H9 (cell line): ENCODE measurements around the gene LEKR1. TPM values are rescaled to one million over a fixed set of nuclear protein-coding genes. Genes with fewer than 3 reads are reported as not detected.

ENCODE experiments used
- DNase-seq: peaks from one replicate; pipeline ENCODE4 v3.0.0-alpha.2; 2017
- H2AFZ ChIP-seq: one replicate; pipeline ENCODE4 v1.6.1; 2013; ENCODE audit warnings: mild to moderate bottlenecking, low read length, control low read depth, moderate library complexity
- H2AK5ac ChIP-seq: 2 replicates; pipeline ENCODE4 v1.6.1; 2013; ENCODE audit warnings: low read length, control low read depth, mixed read lengths; ENCODE audit not compliant: insufficient read length
- H2BK120ac ChIP-seq: one replicate; pipeline ENCODE4 v1.6.1; 2013; ENCODE audit warnings: low read depth, mild to moderate bottlenecking, low read length, control low read depth, inconsistent platforms; ENCODE audit not compliant: poor library complexity, severe bottlenecking
- H2BK12ac ChIP-seq: 2 replicates; pipeline ENCODE4 v1.6.1; 2013; ENCODE audit warnings: low read length, control low read depth, mixed read lengths, low read depth; ENCODE audit not compliant: insufficient read length
- H2BK15ac ChIP-seq: 2 replicates; pipeline ENCODE4 v1.6.1; 2013; ENCODE audit warnings: low read depth, low read length, control low read depth
- H2BK20ac ChIP-seq: one replicate; pipeline ENCODE4 v1.6.1; 2013; ENCODE audit warnings: low read depth, mild to moderate bottlenecking, low read length, control low read depth, inconsistent platforms; ENCODE audit not compliant: poor library complexity, severe bottlenecking
- H2BK5ac ChIP-seq: 2 replicates; pipeline ENCODE4 v1.6.1; 2013; ENCODE audit warnings: low read length, control low read depth, mixed read lengths; ENCODE audit not compliant: insufficient read length
- H3K14ac ChIP-seq: 2 replicates; pipeline ENCODE4 v1.6.1; 2013; ENCODE audit warnings: low read length, control low read depth; ENCODE audit not compliant: insufficient read depth
- H3K18ac ChIP-seq: 2 replicates; pipeline ENCODE4 v1.6.1; 2013; ENCODE audit warnings: low read depth, mild to moderate bottlenecking, mixed read lengths, low read length, control low read depth; ENCODE audit not compliant: insufficient read length
- H3K23ac ChIP-seq: 2 replicates; pipeline ENCODE4 v1.6.1; 2013; ENCODE audit warnings: low read length, control low read depth, mixed read lengths, low read depth; ENCODE audit not compliant: insufficient read length
- H3K23me2 ChIP-seq: 2 replicates; pipeline ENCODE4 v1.6.1; 2013; ENCODE audit warnings: low read depth, mild to moderate bottlenecking, mixed read lengths, low read length, control low read depth; ENCODE audit not compliant: insufficient read length, poor library complexity, severe bottlenecking
- H3K27ac ChIP-seq: 2 replicates; pipeline ENCODE4 v1.5.1; 2013; ENCODE audit warnings: low read length, control low read depth, mixed read lengths, low read depth; ENCODE audit not compliant: insufficient read length
- H3K27me3 ChIP-seq: 2 replicates; pipeline ENCODE4 v1.6.1; 2013; ENCODE audit warnings: low read length, control low read depth, inconsistent platforms; ENCODE audit not compliant: insufficient read depth
- H3K4ac ChIP-seq: 2 replicates; pipeline ENCODE4 v1.6.1; 2013; ENCODE audit warnings: low read depth, mild to moderate bottlenecking, control low read depth, inconsistent platforms, low read length, moderate library complexity
- H3K4me1 ChIP-seq: 2 replicates; pipeline ENCODE4 v1.6.1; 2013; ENCODE audit warnings: low read length, control low read depth, inconsistent platforms; ENCODE audit not compliant: insufficient read depth
- H3K4me2 ChIP-seq: 2 replicates; pipeline ENCODE4 v1.6.1; 2013; ENCODE audit warnings: low read length, control low read depth, mixed read lengths; ENCODE audit not compliant: insufficient read length, insufficient read depth
- H3K56ac ChIP-seq: 2 replicates; pipeline ENCODE4 v1.6.1; 2013; ENCODE audit warnings: low read depth, mild to moderate bottlenecking, mixed read lengths, low read length, control low read depth; ENCODE audit not compliant: insufficient read length
- H3K79me1 ChIP-seq: 2 replicates; pipeline ENCODE4 v1.6.1; 2013; ENCODE audit warnings: low read depth, mild to moderate bottlenecking, moderate library complexity, low read length, control low read depth, inconsistent platforms; ENCODE audit not compliant: insufficient read depth, poor library complexity, severe bottlenecking
- H3K79me2 ChIP-seq: 2 replicates; pipeline ENCODE4 v1.6.1; 2013; ENCODE audit warnings: low read length, control low read depth, inconsistent platforms; ENCODE audit not compliant: insufficient read depth
- H3K9ac ChIP-seq: 2 replicates; pipeline ENCODE4 v1.6.1; 2013; ENCODE audit warnings: low read length, control low read depth, mixed read lengths; ENCODE audit not compliant: insufficient read length; ENCODE audit errors: extremely low read depth
- H3K9me3 ChIP-seq: one replicate; pipeline ENCODE4 v1.6.1; 2013; ENCODE audit warnings: low read depth, low read length, inconsistent platforms; ENCODE audit not compliant: control insufficient read depth
- H3T11ph ChIP-seq: one replicate; pipeline ENCODE4 v1.6.1; 2013; ENCODE audit warnings: mild to moderate bottlenecking, low read length, control low read depth, inconsistent platforms
- H4K20me1 ChIP-seq: one replicate; pipeline ENCODE4 v1.6.1; 2013; ENCODE audit not compliant: control insufficient read depth, insufficient read length, insufficient read depth
- H4K5ac ChIP-seq: 2 replicates; pipeline ENCODE4 v1.6.1; 2013; ENCODE audit warnings: low read depth, mild to moderate bottlenecking, mixed read lengths, low read length, control low read depth; ENCODE audit not compliant: insufficient read length
- H4K8ac ChIP-seq: replicated peaks from 2 replicates; pipeline ENCODE4 v1.6.1; 2013; ENCODE audit warnings: low read length, control low read depth, mixed read lengths, low read depth; ENCODE audit not compliant: insufficient read length
- H4K91ac ChIP-seq: 2 replicates; pipeline ENCODE4 v1.6.1; 2013; ENCODE audit warnings: low read depth, mild to moderate bottlenecking, moderate library complexity, mixed read lengths, low read length, control low read depth; ENCODE audit not compliant: insufficient read length
- H3K27ac Mint-ChIP-seq, 3 experiments: 2 replicates in 2 of 3; 3 replicates in 1 of 3; pipeline ENCODE4 v1.8.0; 2020 to 2021; ENCODE audit warnings: mixed read lengths in 3 of 3, mild to moderate bottlenecking in 1 of 3, moderate library complexity in 1 of 3
- H3K27me3 Mint-ChIP-seq: 2 replicates; pipeline ENCODE4 v1.8.0; 2021; ENCODE audit warnings: low read depth, mild to moderate bottlenecking, moderate library complexity, mixed read lengths
- H3K36me3 Mint-ChIP-seq, 3 experiments: 2 replicates in 2 of 3; 3 replicates in 1 of 3; pipeline ENCODE4 v1.8.0; 2020 to 2021; ENCODE audit warnings: low read depth in 3 of 3, mixed read lengths in 3 of 3; ENCODE audit not compliant: insufficient read depth in 1 of 3
- H3K4me1 Mint-ChIP-seq, 2 experiments: 2 replicates each; pipeline ENCODE4 v1.8.0; 2020; ENCODE audit warnings: mixed read lengths in 2 of 2
- H3K4me3 Mint-ChIP-seq, 2 experiments: 2 replicates in 1 of 2; 3 replicates in 1 of 2; pipeline ENCODE4 v1.8.0; 2020 to 2021; ENCODE audit warnings: mild to moderate bottlenecking in 2 of 2, mixed read lengths in 2 of 2, moderate library complexity in 1 of 2
- H3K9me3 Mint-ChIP-seq, 2 experiments: 2 replicates in 1 of 2; 3 replicates in 1 of 2; pipeline ENCODE4 v1.8.0; 2020; ENCODE audit warnings: mild to moderate bottlenecking in 2 of 2, mixed read lengths in 2 of 2, moderate library complexity in 1 of 2
- CTCF ChIP-seq: fragments of 200-600 bp; sonication (generic); conservative IDR thresholded peaks from 3 replicates; pipeline ENCODE4 v1.8.0; 2021; ENCODE audit warnings: antibody characterized with exemption, mild to moderate bottlenecking
- total RNA-seq: library from RNA; stranded (reverse); gene quantifications from 2 replicates; pipeline ENCODE4 v1.2.1, GENCODE V29; 2021

The LEKR1 gene
- total RNA-seq, 1 experiment from 2014 or later: not detected

- peaks cover 22 to 24% of the 10 kb centered on the region in 2 experiments for H3K4me1 Mint-ChIP-seq
- no peak overlapping the region for H3K4ac ChIP-seq
- no peaks in the 10 kb centered on the region for H3K79me2 ChIP-seq
- H3K14ac ChIP-seq: no peak overlapping the region
- no peak overlapping the region for H2BK15ac ChIP-seq
- no peak overlapping the region for H3K27ac Mint-ChIP-seq
- no peaks in the 10 kb centered on the region for H3K79me1 ChIP-seq
- H2BK20ac ChIP-seq: no peak overlapping the region
- no peak for DNase-seq
- no peak overlapping the region for H3K18ac ChIP-seq
- H3K23ac ChIP-seq: no peak overlapping the region
- H4K8ac ChIP-seq: no peak overlapping the region
- H3T11ph ChIP-seq: no peak overlapping the region
- no peak overlapping the region for H3K4me2 ChIP-seq
- H2AK5ac ChIP-seq: no peak overlapping the region
- no peak for TF ChIP-seq CTCF
- peaks cover 0 to 10% (median 2%) of the 10 kb centered on the region in 3 experiments; a peak in 3 of 7 replicates for H3K36me3 Mint-ChIP-seq
- no peaks in the 10 kb centered on the region for H3K27me3 ChIP-seq
- H3K9me3 Mint-ChIP-seq: peaks cover 0 to 3% of the 10 kb centered on the region in 2 experiments; a peak in 1 of 5 replicates
- H2AFZ ChIP-seq: no peak overlapping the region
- H3K9ac ChIP-seq: no peak overlapping the region
- peaks cover 28% of the 10 kb centered on the region for H3K27me3 Mint-ChIP-seq
- no peak overlapping the region for H2BK120ac ChIP-seq
- H3K23me2 ChIP-seq: no peaks in the 10 kb centered on the region
- H3K4me3 Mint-ChIP-seq: no peak overlapping the region
- no peak overlapping the region for H2BK5ac ChIP-seq
- H4K5ac ChIP-seq: no peak overlapping the region
- H3K4me1 ChIP-seq: peaks cover 3% of the 10 kb centered on the region; the same call in 1 of the 2 replicates
- H3K56ac ChIP-seq: no peak overlapping the region
- no peak overlapping the region for H2BK12ac ChIP-seq
- no peaks in the 10 kb centered on the region for H4K20me1 ChIP-seq
- no peak overlapping the region for H3K27ac ChIP-seq
- H4K91ac ChIP-seq: no peak overlapping the region
- no peaks in the 10 kb centered on the region for H3K9me3 ChIP-seq
These were observed 233.5 kb downstream of the LEKR1 start for GRCh38 chr3:157059661-157060060.
